IMR-90 (cell line): ENCODE data around the gene PFDN6. TPM values are rescaled to one million over a fixed set of nuclear protein-coding genes. Genes with fewer than 3 reads are reported as not detected.
A peak's percentile ranks its signal among the peaks of the same experiment; 100 is the strongest.

Source experiments
- ATAC-seq: fragments of 200-7000 bp; cut with Tn5 transposase; 2 replicates; pipeline ENCODE4 v1.9.1; 2020; ENCODE audit warnings: low read depth, mild to moderate bottlenecking, moderate library complexity
- BruUV-seq: library from RNA; stranded (reverse); fragments of 400-500 nt; replicated peaks from 2 replicates; lab custom pipeline; 2021; lab: Mats Ljungman, UMichigan
- CTCF ChIA-PET: fragments of 300-600 bp; formaldehyde crosslinking; extraction: SDS; loops from one replicate; lab custom pipeline; 2021; ENCODE audit warnings: antibody characterized with exemption; lab: Yijun Ruan, JAX
- POLR2A ChIA-PET: fragments of 300-600 bp; sonication (Branson Sonifier 250); formaldehyde crosslinking; loops from one replicate; lab custom pipeline; 2022; ENCODE audit warnings: antibody characterized with exemption; ENCODE audit not compliant: unreplicated experiment; lab: Charles Lee
- DNase-seq: peaks from one replicate; pipeline ENCODE4 v3.0.0; 2013
- H2AFZ ChIP-seq: replicated peaks from 2 replicates; pipeline ENCODE3; 2013; ENCODE audit warnings: low read length, mild to moderate bottlenecking; ENCODE audit not compliant: poor library complexity
- H2AK5ac ChIP-seq: 2 replicates; pipeline ENCODE4 v1.6.1; 2013; ENCODE audit warnings: low read depth, low read length, inconsistent platforms
- H2AK9ac ChIP-seq: replicated peaks from 2 replicates; pipeline ENCODE3; 2013; ENCODE audit warnings: mild to moderate bottlenecking, low read depth, low read length, moderate library complexity; ENCODE audit not compliant: poor library complexity
- H2BK120ac ChIP-seq: 2 replicates; pipeline ENCODE4 v1.6.1; 2013; ENCODE audit warnings: low read depth, low read length, inconsistent platforms
- H2BK15ac ChIP-seq: 3 replicates; pipeline ENCODE4 v1.6.1; 2013; ENCODE audit warnings: low read depth, low read length, inconsistent platforms
- H2BK20ac ChIP-seq: 2 replicates; pipeline ENCODE4 v1.6.1; 2013; ENCODE audit warnings: low read depth, mild to moderate bottlenecking, inconsistent platforms, low read length, moderate library complexity
- H2BK5ac ChIP-seq: 2 replicates; pipeline ENCODE4 v1.6.1; 2013; ENCODE audit warnings: mild to moderate bottlenecking, low read depth, low read length, inconsistent platforms; ENCODE audit not compliant: poor library complexity, severe bottlenecking
- H3K14ac ChIP-seq: replicated peaks from 2 replicates; pipeline ENCODE4 v1.6.1; 2013; ENCODE audit warnings: low read depth, low read length, inconsistent platforms
- H3K18ac ChIP-seq: 2 replicates; pipeline ENCODE4 v1.6.1; 2013; ENCODE audit warnings: low read depth, low read length, control low read depth
- H3K23ac ChIP-seq: 2 replicates; pipeline ENCODE4 v1.6.1; 2013; ENCODE audit warnings: low read depth, low read length, inconsistent platforms
- H3K27ac ChIP-seq: 2 replicates; pipeline ENCODE4 v1.5.1; 2013; ENCODE audit warnings: mild to moderate bottlenecking, control low read depth, low read length; ENCODE audit not compliant: insufficient read depth
- H3K27me3 ChIP-seq: 2 replicates; pipeline ENCODE4 v1.6.1; 2013; ENCODE audit warnings: low read length; ENCODE audit not compliant: control insufficient read depth, insufficient read depth
- H3K36me3 ChIP-seq: 2 replicates; pipeline ENCODE4 v1.6.1; 2013; ENCODE audit warnings: low read length, mixed read lengths; ENCODE audit not compliant: control insufficient read depth, insufficient read depth
- H3K4ac ChIP-seq: 2 replicates; pipeline ENCODE4 v1.6.1; 2013; ENCODE audit warnings: low read depth, low read length, inconsistent platforms
- H3K4me1 ChIP-seq: 2 replicates; pipeline ENCODE4 v1.6.1; 2013; ENCODE audit warnings: low read length, mixed read lengths; ENCODE audit not compliant: control insufficient read depth, insufficient read depth
- H3K4me2 ChIP-seq: 2 replicates; pipeline ENCODE4 v1.6.1; 2013; ENCODE audit warnings: low read depth, mild to moderate bottlenecking, control low read depth, low read length, moderate library complexity
- H3K4me3 ChIP-seq: 2 replicates; pipeline ENCODE4 v1.5.1; 2013; ENCODE audit warnings: low read depth, mild to moderate bottlenecking, control low read depth, low read length, moderate library complexity; ENCODE audit not compliant: insufficient read depth
- H3K56ac ChIP-seq: 2 replicates; pipeline ENCODE4 v1.6.1; 2013; ENCODE audit warnings: low read length, inconsistent platforms; ENCODE audit not compliant: insufficient read depth; ENCODE audit errors: extremely low read depth
- H3K79me1 ChIP-seq, 2 experiments: 2 replicates each; pipeline ENCODE4 v1.6.1; 2013; ENCODE audit warnings: low read length in 2 of 2, inconsistent platforms in 1 of 2, low read depth in 1 of 2
- H3K9ac ChIP-seq: 2 replicates; pipeline ENCODE4 v1.6.1; 2013; ENCODE audit warnings: low read depth, low read length, control low read depth
- H3K9me1 ChIP-seq: 2 replicates; pipeline ENCODE4 v1.6.1; 2013; ENCODE audit warnings: low read length, inconsistent platforms; ENCODE audit not compliant: insufficient read depth
- H3K9me3 ChIP-seq: 2 replicates; pipeline ENCODE4 v1.6.1; 2013; ENCODE audit warnings: low read length; ENCODE audit not compliant: control insufficient read depth, insufficient read depth
- H4K20me1 ChIP-seq: 2 replicates; pipeline ENCODE4 v1.6.1; 2013; ENCODE audit warnings: low read length, inconsistent platforms; ENCODE audit not compliant: insufficient read depth
- H4K5ac ChIP-seq: 2 replicates; pipeline ENCODE4 v1.6.1; 2013; ENCODE audit warnings: mild to moderate bottlenecking, low read depth, low read length, control low read depth
- H4K8ac ChIP-seq, 2 experiments: 2 replicates each; pipeline ENCODE4 v1.6.1; 2013; ENCODE audit warnings: low read depth in 2 of 2, low read length in 2 of 2, control low read depth in 1 of 2, inconsistent platforms in 1 of 2
- H4K91ac ChIP-seq: 2 replicates; pipeline ENCODE4 v1.6.1; 2013; ENCODE audit warnings: low read depth, low read length, inconsistent platforms; ENCODE audit not compliant: insufficient read depth
- CHD1 ChIP-seq: IDR thresholded peaks from 2 replicates; pipeline ENCODE4 v1.6.1; 2012; ENCODE audit warnings: low read depth, low read length, improper control_type of control experiment
- NFE2L2 ChIP-seq: fragments of 150-350 bp; IDR thresholded peaks from 2 replicates; pipeline ENCODE4 v1.6.1; 2016; ENCODE audit warnings: low read depth, mild to moderate bottlenecking, low read length
- RFX5 ChIP-seq: IDR thresholded peaks from 2 replicates; pipeline ENCODE4 v1.8.0; 2012; ENCODE audit warnings: low read depth, mild to moderate bottlenecking, low read length, moderate library complexity
- WGBS, 2 experiments: methylation state at CpG; one replicate each; pipeline versions ENCODE4 v1.1.5 to v1.1.7; 2013; ENCODE audit warnings: missing lambda C conversion rate in 2 of 2; ENCODE audit not compliant: insufficient read length in 1 of 2; ENCODE audit errors: extremely low coverage in 2 of 2; 5-methylcytosine and 5-hydroxymethylcytosine counted together
- dilution Hi-C: fragments of 300-500 bp; cut with HindIII; formaldehyde crosslinking; loops from one replicate; pipeline ENCODE4 v1.14.3; 2018; ENCODE audit warnings: low sequenced_read_pairs; ENCODE audit not compliant: unreplicated experiment
- in situ Hi-C: fragments of 300-500 bp; cut with MboI; formaldehyde crosslinking; loops from 3 replicates; pipeline ENCODE4 v1.14.3; 2019; ENCODE audit warnings: low sequenced_read_pairs, inconsistent platforms, mixed read lengths
- intact Hi-C: fragments of 100-400 bp; cut with micrococcal nuclease; formaldehyde crosslinking; loops from 2 replicates; pipeline ENCODE4 v1.10.0; 2022
- polyA plus RNA-seq, 3 experiments: library from polyadenylated mRNA; depleted of rRNA; stranded (reverse); fragments of >200 nt; gene quantifications; 2 replicates each; pipeline ENCODE4 v1.2.3, GENCODE V29; 2012; ENCODE audit warnings: low replicate concordance in 1 of 3
- total RNA-seq: library from RNA; depleted of rRNA; stranded (reverse); fragments of >200 nt; gene quantifications from 2 replicates; pipeline ENCODE4 v1.2.3, GENCODE V29; 2012

PFDN6 gene
- total and polyA plus RNA-seq, 2 of the 4 experiments (the other 2 are of a cell fraction) = 24.4 to 92.1 TPM

- Histone ChIP-seq H2AFZ (no peak overlapping the region), H2BK5ac (no peak overlapping the region), H3K9me1 (no peaks in the 10 kb centered on the region), H3K18ac (no peak overlapping the region), H2AK5ac (peak overlapping the region; percentile 11), H3K4me1 (no peaks in the 10 kb centered on the region), H4K8ac (no peak overlapping the region), H3K9ac (no peak overlapping the region), H3K23ac (no peak overlapping the region), H3K56ac (no peak overlapping the region), H3K27me3 (no peaks in the 10 kb centered on the region), H3K9me3 (no peaks in the 10 kb centered on the region), H2AK9ac (peak overlapping the region; percentile 80), H2BK20ac (no peak overlapping the region), H3K4ac (0 out of 2 replicates have a peak overlapping the region, but pooled peaks have one; percentile 39), H2BK120ac (no peak overlapping the region), H2BK15ac (no peak overlapping the region), H3K79me1 (peaks cover 15 to 33% of the 10 kb centered on the region in 2 experiments; a peak in 3 of 4 replicates), H4K5ac (no peak overlapping the region), H3K36me3 (peaks cover 24% of the 10 kb centered on the region), H3K4me2 (no peak overlapping the region; the same call in 1 of the 2 replicates), H3K14ac (no peak overlapping the region), H4K20me1 (peaks cover 9% of the 10 kb centered on the region), H3K4me3 (no peak overlapping the region), H4K91ac (no peak overlapping the region), H3K27ac (no peak overlapping the region)
- ATAC-seq = no peak
- intact Hi-C loops = loop anchor here (5.0 kb wide), 1 partner anchor 120 kb away; the partner anchor contains the start of gene CUTA
- dilution Hi-C loops = no loop called here
- ChIA-PET POLR2A (no interaction called here), CTCF (interaction anchor here (0.6 to 2.0 kb wide), 2 partner anchors 20 to 46 kb away, joined by 3 to 5 read pairs; partner anchors contain the start of gene B3GALT4)
- no peak for TF ChIP-seq CHD1
- no peak for TF ChIP-seq NFE2L2
- no peak for TF ChIP-seq RFX5
- no TSS peak for BruUV-seq
- DNase-seq = no peak
- WGBS, 2 experiments = no CpG with 5 or more reads among the region's 12 CpGs
- in situ Hi-C loops = no loop called here
Measured at GRCh38 chr6:33296797-33297405, 7.5 kb downstream of the PFDN6 start.
